Fibroblast of gingiva (primary cell): Measurements from ENCODE around the gene PLCL2.
A peak's percentile ranks its signal among the peaks of the same experiment; 100 is the strongest.
"Not testable (repeated sequence)": the region's sequence is repeated elsewhere in the genome, so short reads cannot be mapped to it uniquely, and the experiment has no call there.

Experiments
- DNase-seq: peaks from one replicate; pipeline ENCODE4 v3.0.0-alpha.2; 2011; ENCODE audit warnings: low read depth

Gene PLCL2

DNA sequence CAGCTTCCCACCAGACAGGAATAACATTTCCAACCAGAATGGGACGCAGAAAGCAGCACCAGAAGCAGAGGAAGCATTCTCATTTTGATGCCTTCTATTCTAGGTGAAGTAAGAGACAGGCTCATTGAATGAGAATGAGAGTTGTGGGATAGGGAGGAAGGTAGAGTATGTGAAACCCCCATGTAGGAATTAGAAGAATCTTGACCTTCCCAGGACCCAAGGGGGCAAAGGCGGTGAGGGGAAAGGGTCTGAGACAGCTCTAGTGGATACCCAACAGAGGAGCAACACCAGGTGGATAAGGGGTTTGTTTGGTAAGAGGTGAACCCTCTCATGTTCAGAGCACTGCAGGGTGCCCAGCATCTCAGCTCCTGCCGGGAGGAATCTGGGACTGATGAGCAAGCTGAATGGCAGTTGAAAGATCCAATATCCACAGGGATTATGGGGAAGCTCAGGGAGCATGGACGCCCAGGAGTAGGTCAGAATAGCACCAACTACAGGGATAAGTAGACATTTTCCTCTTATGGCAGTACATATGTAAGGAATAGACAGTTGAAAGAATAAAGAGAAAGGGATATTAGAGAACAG lies 77.0 kb downstream of the PLCL2 start:
- DNase-seq: no peak

DNA sequence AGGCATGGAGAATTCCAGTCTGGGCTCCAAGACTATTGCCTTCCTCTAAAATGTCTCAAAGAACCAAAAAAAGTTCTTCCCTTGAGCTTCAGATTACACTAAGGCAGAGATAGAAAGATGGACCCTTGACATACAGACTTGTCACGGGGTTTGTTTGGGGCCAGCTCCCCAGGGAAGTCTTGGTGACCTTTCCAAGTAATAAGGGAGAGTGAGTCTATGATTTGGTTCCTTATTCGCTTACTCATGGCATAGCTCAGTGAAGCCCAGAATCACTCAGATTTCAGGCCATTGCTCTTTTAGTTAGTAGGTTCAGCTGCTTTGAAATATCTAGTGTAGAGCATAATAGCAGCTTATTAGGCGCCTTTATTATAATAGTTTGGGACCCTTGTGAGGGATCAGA lies 90.3 kb downstream of the PLCL2 start:
- peak; percentile 69 for DNase-seq

DNA sequence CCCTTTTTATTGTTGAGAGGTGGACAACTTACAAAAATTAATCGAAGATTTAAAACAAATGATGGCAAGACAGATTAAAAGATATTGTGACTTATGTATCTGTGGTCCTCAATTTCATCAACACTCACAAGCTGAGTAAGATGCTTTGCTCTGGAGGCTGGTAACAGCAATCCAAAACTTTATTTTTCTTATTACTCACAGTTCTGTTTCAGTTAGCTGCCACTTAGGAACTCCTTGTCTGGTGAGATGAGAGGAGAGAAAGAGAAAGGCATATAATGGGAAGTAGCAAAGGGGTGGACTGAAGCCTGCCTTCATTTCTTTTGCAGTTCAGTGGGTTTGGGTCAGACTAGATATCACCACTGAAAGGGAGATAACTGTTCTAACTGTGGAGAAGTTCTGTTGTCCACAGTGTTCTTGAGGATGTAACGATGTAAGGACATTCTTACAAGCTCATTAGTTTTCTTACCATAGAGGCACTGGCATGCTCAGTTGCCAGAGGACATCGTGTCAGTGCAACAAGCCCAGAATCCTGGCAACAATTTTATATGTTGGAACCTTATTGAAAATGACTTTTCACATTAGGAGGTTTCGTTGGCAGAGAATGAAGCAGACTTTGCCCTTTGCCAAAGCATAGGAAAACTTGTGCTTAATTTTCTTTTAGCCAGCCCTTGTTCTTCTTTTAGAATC lies 93.6 kb downstream of the PLCL2 start:
- DNase-seq: peak; percentile 42

DNA sequence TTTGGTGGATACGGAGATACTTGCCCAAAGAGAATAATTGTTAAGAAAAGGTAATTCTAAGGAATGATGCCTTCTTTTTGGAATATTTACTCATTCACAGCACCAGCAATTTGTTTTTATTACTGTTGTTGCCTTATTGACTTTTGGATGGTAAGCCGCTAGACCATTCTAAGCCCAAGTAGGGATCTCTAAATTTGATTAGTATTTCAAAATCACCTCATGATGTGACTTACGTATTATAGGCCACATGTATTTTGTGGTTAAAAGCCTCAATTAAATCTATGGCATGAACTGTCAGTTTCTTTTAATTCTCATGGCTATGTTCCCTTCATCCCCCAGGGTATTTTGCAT lies 94.1 kb downstream of the PLCL2 start:
- DNase-seq: no peak

DNA sequence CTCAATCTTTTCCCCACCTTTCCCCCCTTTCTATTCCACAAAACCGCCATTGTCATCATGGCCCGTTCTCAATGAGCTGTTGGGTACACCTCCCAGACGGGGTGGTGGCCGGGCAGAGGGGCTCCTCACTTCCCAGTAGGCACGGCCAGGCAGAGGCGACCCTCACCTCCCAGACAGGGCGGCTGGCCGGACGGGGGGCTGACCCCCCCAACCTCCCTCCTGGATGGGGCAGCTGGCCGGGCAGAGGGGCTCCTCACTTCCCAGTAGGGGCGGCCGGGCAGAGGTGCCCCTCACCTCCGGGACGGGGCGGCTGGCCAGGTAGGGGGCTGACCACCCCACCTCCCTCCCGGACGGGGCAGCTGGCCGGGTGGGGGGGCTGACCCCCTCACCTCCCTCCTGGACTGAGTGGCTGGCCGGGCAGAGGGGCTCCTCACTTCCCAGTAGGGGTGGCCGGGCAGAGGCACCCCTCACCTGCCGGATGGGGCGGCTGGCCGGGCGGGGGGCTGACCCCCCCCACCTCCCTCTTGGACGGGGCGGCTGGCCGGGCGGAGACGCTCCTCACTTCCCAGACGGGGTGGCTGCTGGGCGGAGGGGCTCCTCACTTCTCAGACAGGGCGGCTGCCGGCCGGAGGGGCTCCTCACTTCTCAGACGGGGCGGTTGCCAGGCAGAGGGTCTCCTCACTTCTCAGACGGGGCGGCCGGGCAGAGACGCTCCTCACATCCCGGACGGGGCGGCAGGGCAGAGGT lies 95.2 kb downstream of the PLCL2 start:
- DNase-seq: not testable (repeated sequence)

DNA sequence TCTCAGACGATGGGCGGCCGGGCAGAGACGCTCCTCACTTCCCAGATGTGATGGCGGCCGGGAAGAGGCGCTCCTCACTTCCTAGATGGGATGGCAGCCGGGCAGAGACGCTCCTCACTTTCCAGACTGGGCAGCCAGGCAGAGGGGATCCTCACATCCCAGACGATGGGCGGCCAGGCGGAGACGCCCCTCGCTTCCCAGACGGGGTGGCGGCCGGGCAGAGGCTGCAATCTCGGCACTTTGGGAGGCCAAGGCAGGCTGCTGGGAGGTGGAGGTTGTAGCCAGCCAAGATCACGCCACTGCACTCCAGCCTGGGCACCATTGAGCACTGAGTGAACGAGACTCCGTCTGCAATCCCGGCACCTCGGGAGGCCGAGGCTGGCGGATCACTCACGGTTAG lies 95.8 kb downstream of the PLCL2 start:
- not testable (repeated sequence) for DNase-seq

DNA sequence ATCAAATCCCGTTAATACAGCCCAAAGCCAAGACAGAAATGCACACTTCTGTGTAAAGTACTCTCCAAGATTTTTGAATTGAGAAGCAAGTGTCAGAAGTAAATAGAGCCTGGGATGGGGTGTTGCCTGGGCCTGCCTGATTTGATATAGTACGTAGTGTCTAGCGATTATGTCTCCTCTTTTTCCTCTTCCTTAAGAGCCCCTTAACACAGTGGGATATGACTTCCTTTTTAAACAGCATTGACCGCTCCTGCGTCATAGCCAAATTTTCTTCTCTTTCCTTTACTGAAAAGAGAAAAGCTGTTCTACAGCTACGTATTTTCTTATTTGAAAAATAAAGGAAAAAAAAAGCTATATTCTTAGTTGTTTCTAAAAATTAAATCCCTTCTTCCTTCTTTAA lies 97.7 kb downstream of the PLCL2 start:
- DNase-seq: no peak

DNA sequence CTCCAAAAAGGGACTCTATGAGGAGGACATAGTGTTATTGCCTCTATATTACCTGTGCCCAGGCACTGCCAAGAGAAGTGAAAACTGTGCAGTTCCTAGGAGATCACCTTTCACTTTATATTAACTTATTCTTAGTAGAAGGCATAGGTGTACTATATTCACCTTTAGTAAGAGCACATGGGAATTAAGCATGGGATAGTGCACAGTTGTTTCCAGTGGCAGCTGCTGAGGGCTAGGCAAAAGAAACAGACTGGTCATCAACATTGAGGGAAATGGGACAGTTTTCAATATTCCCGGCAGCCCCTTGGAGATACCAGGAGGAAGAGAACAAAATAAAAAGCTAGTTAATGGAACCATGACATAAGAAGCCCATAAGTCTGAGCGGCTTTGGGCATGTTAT lies 100.9 kb downstream of the PLCL2 start:
- no peak for DNase-seq

DNA sequence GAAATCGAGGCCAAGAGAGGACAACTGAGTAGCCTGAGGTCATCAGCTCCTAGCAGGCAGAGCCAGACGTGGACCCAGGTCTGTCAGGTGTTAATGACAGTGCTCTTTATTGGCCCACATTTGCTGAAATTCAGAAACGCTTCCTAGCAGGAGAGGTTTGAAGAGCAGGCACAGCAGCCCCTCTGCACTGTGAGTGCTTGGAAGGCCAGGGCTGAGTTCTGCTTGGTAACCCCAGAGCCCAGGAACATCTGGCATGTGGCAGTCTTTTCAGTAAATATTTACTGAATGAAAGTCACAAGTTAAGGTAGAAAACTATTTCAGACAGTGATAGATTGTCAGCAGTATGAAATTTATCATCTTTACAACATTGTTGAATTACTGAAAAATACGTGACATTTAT lies 102.4 kb downstream of the PLCL2 start:
- no peak for DNase-seq

DNA sequence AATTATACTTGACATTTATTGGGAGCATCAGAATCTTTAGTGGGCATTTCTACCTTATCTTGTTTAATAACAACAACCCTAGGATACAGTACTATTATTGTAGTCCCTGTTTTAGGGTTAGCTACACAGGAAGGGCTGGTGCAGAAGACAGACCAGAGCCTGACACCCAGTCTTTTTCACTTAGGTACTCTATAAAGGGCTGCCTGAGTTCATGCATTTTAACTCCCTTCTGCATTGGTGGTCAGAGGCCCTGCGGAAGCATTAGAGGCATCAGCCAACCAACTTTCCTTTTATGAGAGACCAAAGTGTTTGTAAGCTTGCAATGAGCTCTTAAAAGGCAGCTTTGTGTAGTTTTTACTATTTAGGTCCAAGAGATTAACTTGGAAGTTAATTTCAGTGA lies 105.4 kb downstream of the PLCL2 start:
- no peak for DNase-seq

DNA sequence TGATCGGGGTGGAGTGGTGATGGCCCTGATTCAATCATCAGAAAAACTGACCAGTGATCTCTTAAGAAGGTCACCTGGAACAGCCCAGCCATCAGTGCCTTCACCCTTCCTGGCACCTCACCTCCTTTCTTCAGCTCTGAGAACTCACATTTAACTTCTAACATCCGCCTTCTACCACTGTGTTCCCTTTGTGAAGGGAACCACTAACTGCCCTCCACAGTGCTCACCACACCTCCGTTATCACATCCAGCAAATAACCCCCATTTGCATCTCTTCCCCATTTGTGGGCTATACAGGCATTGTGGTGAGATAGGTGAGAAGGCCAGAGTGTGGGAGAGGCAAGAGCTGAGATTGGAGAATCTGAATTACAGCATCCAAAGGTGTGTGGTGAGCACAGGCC lies 107.4 kb downstream of the PLCL2 start:
- DNase-seq: no peak

DNA sequence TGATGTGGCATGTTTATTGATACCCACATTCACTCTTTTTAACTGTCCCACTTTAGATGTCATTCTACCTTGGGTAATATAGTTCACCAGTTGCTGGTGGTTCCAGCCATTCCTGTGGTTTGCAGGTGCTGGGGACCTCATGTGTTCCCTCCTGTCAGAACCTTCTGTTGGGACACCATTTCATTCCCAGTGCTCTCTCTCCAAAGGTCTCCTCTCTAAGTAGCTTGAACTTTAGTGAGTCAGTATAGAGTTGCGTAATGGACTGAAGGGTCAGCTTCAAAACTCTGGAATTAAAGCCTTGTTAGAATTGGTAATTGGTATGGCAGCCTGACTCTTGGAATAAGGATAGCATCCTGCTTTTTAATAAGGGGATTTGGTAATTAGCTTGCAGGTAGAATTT lies 108.5 kb downstream of the PLCL2 start:
- DNase-seq: peak; percentile 52

DNA sequence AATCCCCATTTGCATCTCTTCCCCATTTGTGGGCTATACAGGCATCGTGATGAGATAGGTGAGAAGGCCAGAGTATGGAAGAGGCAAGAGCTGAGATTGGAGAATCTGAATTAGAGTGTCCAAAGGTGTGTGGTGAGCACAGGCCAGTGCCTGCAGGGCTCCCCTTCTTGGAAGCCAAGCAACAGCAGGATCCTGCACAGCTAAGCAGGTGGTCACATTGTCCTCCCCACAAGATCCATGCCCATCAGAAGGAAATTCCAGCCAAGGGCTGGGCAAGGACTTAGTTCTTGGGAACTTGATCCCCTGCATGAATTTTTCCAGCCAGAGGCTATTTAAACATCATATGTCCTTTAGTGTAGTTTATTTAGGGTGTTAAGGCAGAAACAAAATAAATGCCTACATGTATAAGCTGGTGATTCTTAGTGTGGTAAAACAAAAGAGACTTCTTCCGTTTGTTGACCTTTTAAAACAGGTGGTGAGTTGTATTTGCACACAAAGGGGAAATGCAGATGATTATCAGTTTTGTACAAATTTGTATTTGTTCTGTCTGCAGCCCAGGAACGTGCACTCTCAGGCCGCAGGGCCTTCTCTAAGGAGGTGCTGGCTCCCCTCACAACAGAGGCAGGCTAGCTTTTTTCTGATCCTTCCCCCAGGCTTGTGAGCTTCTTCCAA lies 110.2 kb downstream of the PLCL2 start:
- DNase-seq: no peak

DNA sequence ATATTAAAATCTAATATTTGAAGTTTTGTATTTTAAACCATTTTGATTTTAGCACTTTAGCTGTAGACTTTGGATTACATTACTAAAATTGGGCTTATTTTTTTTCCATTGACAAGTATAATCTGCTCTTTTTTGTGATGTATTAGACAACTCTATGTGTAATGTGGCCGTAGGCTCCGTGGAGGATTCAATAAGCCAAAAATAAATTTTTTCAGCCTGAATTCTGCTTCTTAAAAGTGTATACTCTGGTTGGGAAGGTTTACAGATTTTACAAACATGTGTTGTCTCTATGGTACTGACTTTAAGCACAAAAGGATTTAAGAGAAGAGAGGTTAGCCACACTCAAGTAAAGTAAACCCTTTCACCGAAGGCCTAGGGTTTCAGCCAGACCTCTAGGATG lies 110.8 kb downstream of the PLCL2 start:
- DNase-seq: no peak

DNA sequence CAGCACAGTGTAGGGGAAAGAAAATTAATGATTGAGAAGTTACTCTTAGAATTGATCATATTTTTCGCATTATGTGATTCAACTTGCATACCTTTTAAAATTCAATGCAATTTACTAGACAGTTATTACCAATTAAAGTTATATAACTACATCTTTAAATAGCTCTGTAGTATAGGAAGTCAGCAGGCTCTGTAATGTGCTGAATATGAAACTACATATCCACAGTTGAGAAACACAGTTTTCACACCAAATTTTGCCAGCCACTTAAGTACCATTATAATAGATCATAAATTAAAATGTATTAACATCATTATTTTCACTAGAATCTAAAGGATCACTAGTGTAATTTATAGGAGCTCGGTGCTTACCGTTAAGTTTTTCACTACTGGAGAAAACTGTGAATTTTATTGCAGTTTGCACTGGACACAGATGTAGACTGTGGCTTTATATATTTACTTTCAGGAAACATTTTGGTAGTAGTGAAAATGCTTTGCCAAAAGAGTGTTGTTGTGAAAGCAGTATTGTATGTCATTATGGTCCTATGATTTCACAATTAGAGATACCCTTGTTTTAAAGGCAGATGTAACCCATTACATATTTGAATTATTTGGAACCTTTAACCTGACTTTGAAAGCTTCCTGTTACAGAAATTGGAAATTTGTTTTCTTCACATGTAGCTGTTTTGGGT lies 113.6 kb downstream of the PLCL2 start:
- DNase-seq: peak; percentile 65

DNA sequence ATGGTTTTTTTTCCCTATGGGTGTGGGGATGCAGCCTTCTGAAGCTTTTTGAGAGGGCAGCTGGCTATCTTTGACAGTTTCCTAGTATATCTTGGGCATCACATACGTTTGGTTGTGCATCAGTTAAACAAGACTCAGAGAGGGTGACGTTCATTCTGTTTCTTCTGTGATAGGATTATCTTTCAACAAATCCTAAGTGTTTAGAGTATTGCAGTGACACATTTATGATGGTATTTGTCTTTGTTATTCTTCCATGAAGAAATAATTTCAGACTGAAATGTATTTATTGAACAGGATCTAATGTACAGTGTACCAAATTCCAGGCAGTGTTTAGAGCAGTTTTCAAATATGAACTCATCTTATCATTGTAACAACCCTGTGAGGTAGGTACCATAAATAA lies 114.4 kb downstream of the PLCL2 start:
- peak; percentile 29 for DNase-seq

DNA sequence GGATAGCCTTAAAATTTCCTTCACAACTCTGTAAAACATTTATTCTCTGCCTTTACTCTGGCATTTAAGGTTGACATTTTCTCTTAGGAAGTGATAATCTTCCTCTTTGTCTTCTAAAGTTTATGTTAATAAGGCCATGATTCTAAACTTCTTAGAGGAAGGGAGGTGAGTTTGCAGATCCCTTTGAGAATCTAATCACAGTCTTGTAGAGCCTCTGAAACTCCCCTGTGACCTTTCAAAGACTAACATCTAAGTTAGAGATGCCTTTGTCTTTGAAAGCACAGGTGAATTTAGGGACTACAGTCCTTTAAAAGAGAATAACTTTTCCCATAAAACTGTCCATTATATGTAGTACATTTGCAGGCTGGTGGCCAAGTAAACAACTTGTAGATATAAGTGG lies 115.1 kb downstream of the PLCL2 start:
- no peak for DNase-seq

DNA sequence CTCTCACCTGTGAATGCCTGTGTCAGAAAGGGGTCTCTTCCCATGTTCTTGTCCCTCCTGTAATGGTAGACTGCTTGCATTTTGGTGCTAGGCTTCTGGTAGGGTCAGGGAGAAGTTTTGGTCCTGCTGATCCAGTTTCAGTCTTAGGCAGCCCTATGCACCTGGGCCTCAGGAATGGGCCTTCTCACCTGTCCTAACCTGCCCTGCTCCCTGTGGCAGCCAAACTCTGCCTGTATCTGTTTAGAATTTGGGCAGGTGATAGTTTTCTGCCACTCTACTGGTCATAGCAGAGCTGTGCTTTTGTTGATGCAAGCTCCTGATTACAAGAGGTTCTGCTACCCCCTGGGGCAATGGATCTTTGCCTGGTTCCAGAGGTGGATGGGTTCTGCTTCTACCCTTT lies 118.7 kb downstream of the PLCL2 start:
- no peak for DNase-seq

DNA sequence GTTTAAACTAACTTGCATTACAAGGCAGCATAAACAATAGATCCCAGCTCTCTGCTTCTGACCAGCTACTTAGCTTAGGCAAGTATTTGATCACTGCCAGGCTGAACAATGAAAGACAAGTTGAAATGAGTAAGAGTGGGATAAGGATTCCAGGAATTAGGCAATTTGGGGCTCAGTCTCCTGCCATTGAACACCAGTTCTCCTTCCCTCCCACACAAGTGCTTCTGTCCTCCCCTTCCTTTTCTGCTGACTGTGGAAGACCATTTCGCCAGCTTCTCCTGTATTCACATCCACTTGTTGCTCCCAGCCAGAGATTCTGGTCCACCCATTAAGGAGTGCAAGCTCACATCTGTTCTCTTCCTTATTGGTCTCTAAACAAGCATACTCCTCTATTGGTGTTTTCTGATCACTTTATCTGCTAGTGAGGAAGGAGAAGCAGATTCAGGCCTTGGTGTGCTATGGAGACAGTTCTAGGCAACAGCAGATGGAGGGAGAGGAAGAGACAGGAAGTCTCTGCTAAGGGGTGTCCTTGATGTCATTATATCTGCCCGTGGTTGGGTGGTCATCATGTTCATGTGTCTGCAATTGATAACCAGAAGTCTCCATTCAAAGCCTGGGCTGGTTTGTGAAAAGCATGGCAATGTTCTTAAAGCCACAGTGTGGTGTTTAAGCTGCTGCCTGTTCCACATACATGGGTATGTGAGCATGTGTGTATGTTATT lies 121.5 kb downstream of the PLCL2 start:
- peak; percentile 4 for DNase-seq

DNA sequence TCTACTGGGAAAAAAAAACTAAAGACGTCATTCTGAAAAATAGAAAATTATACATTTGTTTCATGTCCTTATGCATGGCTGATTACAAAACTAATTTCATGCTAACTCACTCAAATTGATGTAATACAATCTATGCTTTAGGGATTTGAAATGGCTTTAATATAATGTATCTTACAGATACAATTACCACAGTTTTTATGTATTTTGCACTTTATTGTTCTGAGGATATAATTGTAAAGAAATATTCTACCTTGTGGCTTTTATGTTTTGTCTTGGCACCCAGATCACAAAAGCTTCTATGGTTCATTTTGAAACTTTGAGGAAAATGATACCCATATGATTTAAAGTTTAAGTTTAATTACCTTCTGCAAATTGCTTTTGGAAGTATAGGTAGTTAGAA lies 122.5 kb downstream of the PLCL2 start:
- no peak for DNase-seq

DNA sequence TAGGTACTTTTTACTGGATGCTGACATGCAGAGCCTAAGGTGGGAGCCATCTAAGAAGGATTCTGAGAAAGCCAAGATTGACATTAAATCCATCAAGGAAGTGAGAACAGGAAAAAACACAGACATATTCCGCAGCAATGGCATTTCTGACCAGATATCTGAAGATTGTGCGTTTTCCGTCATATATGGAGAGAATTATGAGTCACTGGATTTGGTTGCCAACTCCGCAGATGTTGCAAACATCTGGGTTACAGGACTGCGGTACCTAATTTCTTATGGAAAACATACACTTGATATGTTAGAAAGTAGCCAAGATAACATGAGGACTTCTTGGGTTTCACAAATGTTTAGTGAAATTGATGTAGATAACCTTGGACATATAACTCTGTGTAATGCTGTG lies 125.1 kb downstream of the PLCL2 start:
- no peak for DNase-seq
